ENCODE results near the gene DPH5.

- no peak for TF ChIP-seq CTCF (IDR thresholded peaks at IDR 0.05)
- TF ChIP-seq POLR2A (IDR thresholded peaks at IDR 0.05) = no peak
Measured at GRCh38 chr1:101022294-101022693, 3.3 kb downstream of the DPH5 start.
